ENCODE measurements around the gene MYO9A. TPM values are rescaled to one million over a fixed set of nuclear protein-coding genes. Genes with fewer than 3 reads are reported as not detected.

Gene MYO9A
- total RNA-seq, 1 donor from 2014 or later: 79.5 TPM

- DNase-seq (ENCODE audit: low spot score in 2 of 2, unreplicated experiment in 2 of 2): no peak
- Mint-ChIP-seq H3K4me3 (no peak overlapping the region), H3K27ac (no peak overlapping the region), H3K27me3 (ENCODE audit: low read depth) (no peaks in the 10 kb centered on the region), H3K9me3 (peaks cover 10% of the 10 kb centered on the region), H3K4me1 (peaks cover 17% of the 10 kb centered on the region), H3K36me3 (peaks cover 23% of the 10 kb centered on the region)
- no peak for TF ChIP-seq CTCF (IDR thresholded peaks at IDR 0.05; ENCODE audit: unreplicated experiment)
Measured at GRCh38 chr15:72050700-72051099, 67.2 kb downstream of the MYO9A start.

GRCh38 chr15:72047020-72047419 lies 70.9 kb downstream of the MYO9A start:
- Mint-ChIP-seq H3K9me3 (peaks cover 12% of the 10 kb centered on the region), H3K27me3 (ENCODE audit: low read depth) (no peaks in the 10 kb centered on the region), H3K4me1 (peaks cover 17% of the 10 kb centered on the region), H3K27ac (peak overlapping the region; percentile 9), H3K4me3 (no peak overlapping the region), H3K36me3 (peaks cover 34% of the 10 kb centered on the region)
- no peak for TF ChIP-seq CTCF (IDR thresholded peaks at IDR 0.05; ENCODE audit: unreplicated experiment)
- DNase-seq (ENCODE audit: low spot score in 2 of 2, unreplicated experiment in 2 of 2): no peak

- Mint-ChIP-seq H3K4me1 (peaks cover 14% of the 10 kb centered on the region), H3K36me3 (peaks cover 47% of the 10 kb centered on the region), H3K27me3 (ENCODE audit: low read depth) (no peaks in the 10 kb centered on the region), H3K9me3 (peaks cover 14% of the 10 kb centered on the region), H3K27ac (no peak overlapping the region), H3K4me3 (no peak overlapping the region)
- no peak for DNase-seq (ENCODE audit: low spot score in 2 of 2, unreplicated experiment in 2 of 2)
- TF ChIP-seq CTCF (IDR thresholded peaks at IDR 0.05; ENCODE audit: unreplicated experiment): no peak
Measured at GRCh38 chr15:72044956-72045355, 73.0 kb downstream of the MYO9A start.

GRCh38 chr15:72042865-72043264 lies 75.1 kb downstream of the MYO9A start:
- H3K27me3 Mint-ChIP-seq (ENCODE audit: low read depth): no peaks in the 10 kb centered on the region
- TF ChIP-seq CTCF (IDR thresholded peaks at IDR 0.05; ENCODE audit: unreplicated experiment): no peak

GRCh38 chr15:72042054-72042453 lies 75.9 kb downstream of the MYO9A start:
- no peak for DNase-seq (ENCODE audit: low spot score in 2 of 2, unreplicated experiment in 2 of 2)
- TF ChIP-seq CTCF (IDR thresholded peaks at IDR 0.05; ENCODE audit: unreplicated experiment): no peak
- Mint-ChIP-seq H3K27ac (no peak overlapping the region), H3K4me1 (peaks cover 9% of the 10 kb centered on the region), H3K36me3 (peaks cover 63% of the 10 kb centered on the region), H3K27me3 (ENCODE audit: low read depth) (no peaks in the 10 kb centered on the region), H3K4me3 (no peak overlapping the region), H3K9me3 (peaks cover 28% of the 10 kb centered on the region)

More at GRCh38 chr15:72042865-72043264, 75.1 kb downstream of the MYO9A start:
- DNase-seq (ENCODE audit: low spot score in 2 of 2, unreplicated experiment in 2 of 2): no peak
- Mint-ChIP-seq H3K36me3 (peaks cover 57% of the 10 kb centered on the region), H3K4me1 (peaks cover 14% of the 10 kb centered on the region), H3K27ac (no peak overlapping the region), H3K9me3 (peaks cover 22% of the 10 kb centered on the region), H3K4me3 (no peak overlapping the region)

- H3K9me3 Mint-ChIP-seq: peaks cover 21% of the 10 kb centered on the region
- no peak overlapping the region for H3K4me3 Mint-ChIP-seq
Measured at GRCh38 chr15:72037321-72037720, 80.6 kb downstream of the MYO9A start.

More at GRCh38 chr15:72037321-72037720, 80.6 kb downstream of the MYO9A start:
- Mint-ChIP-seq H3K4me1 (peaks cover 7% of the 10 kb centered on the region), H3K27me3 (ENCODE audit: low read depth) (no peaks in the 10 kb centered on the region), H3K36me3 (peaks cover 48% of the 10 kb centered on the region), H3K27ac (no peak overlapping the region)
- DNase-seq (ENCODE audit: low spot score in 2 of 2, unreplicated experiment in 2 of 2): no peak
- no peak for TF ChIP-seq CTCF (IDR thresholded peaks at IDR 0.05; ENCODE audit: unreplicated experiment)

Measured in mesothelial cell of epicardium (in vitro differentiated cells).